Liver (tissue), 3 donors: ENCODE data around the gene PKD2.

Experiments
- ATF3 ChIP-seq: IDR thresholded peaks from 2 replicates; pipeline ENCODE4 v1.6.1; 2016; ENCODE audit warnings: antibody characterized with exemption
- CTCF ChIP-seq: fragments of 150-350 bp; IDR thresholded peaks from 2 replicates; pipeline ENCODE4 v1.5.1; 2017; ENCODE audit warnings: improper control_type of control experiment, low read depth, low read length; ENCODE audit not compliant: missing input control
- FOXA1 ChIP-seq: IDR thresholded peaks from 2 replicates; pipeline ENCODE4 v1.6.1; 2016; ENCODE audit warnings: antibody characterized with exemption
- JUND ChIP-seq, 2 donors: IDR thresholded peaks; 2 replicates each; pipeline ENCODE4 v1.6.1; 2016; ENCODE audit warnings: antibody characterized with exemption in 2 of 2
- MAX ChIP-seq: IDR thresholded peaks from 2 replicates; pipeline ENCODE4 v1.6.1; 2016; ENCODE audit warnings: antibody characterized with exemption
- RAD21 ChIP-seq, 2 donors: IDR thresholded peaks; 2 replicates each; pipeline ENCODE4 v1.6.1; 2016; ENCODE audit warnings: antibody characterized with exemption in 2 of 2, mild to moderate bottlenecking in 2 of 2
- REST ChIP-seq: IDR thresholded peaks from 2 replicates; pipeline ENCODE4 v1.6.1; 2016; ENCODE audit warnings: antibody characterized with exemption, mild to moderate bottlenecking
- TAF1 ChIP-seq: conservative IDR thresholded peaks from 2 replicates; pipeline ENCODE4 v1.6.1; 2016; ENCODE audit warnings: antibody characterized with exemption, mild to moderate bottlenecking
- YY1 ChIP-seq: IDR thresholded peaks from 2 replicates; pipeline ENCODE4 v1.6.1; 2016; ENCODE audit warnings: antibody characterized with exemption, mild to moderate bottlenecking
- ZBTB33 ChIP-seq: IDR thresholded peaks from 2 replicates; pipeline ENCODE4 v1.6.1; 2016; ENCODE audit warnings: antibody characterized with exemption
- donor health status: healthy.
- donor health status: healthy.

GRCh38 chr4:87971866-87972265 lies 35.6 kb upstream of the PKD2 start:
- TF ChIP-seq CTCF: no peak
- no peak for TF ChIP-seq JUND (IDR thresholded peaks at IDR 0.05)
- TF ChIP-seq ZBTB33: no peak
- TF ChIP-seq REST: no peak
- no peak for TF ChIP-seq RAD21 (IDR thresholded peaks at IDR 0.05)
- TF ChIP-seq MAX: no peak
- TF ChIP-seq TAF1: no peak
- no peak for TF ChIP-seq FOXA1
- TF ChIP-seq ATF3: no peak
- TF ChIP-seq YY1: no peak
